ENCODE results near the gene THPO.

THPO gene

GRCh38 chr3:184386047-184386806 is 8.2 kb upstream of the THPO start:
- no peak overlapping the region for H3K4me3 ChIP-seq (ENCODE audit: low read length)
- TF ChIP-seq CTCF (conservative IDR thresholded peaks at IDR 0.05; ENCODE audit: low read depth, low read length) = no peak
- DNase-seq (ENCODE audit: low read depth) = no peak

DNA sequence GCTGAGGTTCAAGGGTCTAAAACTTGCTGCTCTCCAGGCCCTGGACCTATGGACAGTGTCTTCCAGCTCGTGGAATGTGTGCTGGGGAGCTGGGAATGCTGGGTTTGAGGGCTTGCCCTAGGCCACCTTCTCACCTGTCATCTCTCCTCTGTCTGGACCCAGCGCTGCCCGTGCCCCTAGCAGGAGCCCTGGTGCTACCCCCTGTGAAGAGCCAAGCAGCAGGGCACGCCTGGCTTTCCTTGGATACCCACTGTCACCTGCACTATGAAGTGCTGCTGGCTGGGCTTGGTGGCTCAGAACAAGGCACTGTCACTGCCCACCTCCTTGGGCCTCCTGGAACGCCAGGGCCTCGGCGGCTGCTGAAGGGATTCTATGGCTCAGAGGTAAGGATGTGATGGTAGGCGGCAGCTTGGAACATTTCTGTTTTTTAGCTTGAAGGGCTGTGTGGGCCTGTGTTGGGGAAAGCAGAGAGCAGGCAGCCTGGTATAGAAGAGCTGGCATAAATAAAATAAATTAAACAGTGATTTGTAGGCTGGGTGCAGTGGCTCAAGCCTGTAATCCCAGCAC is 6.9 kb upstream of the THPO start:
- TF ChIP-seq CTCF (conservative IDR thresholded peaks at IDR 0.05; ENCODE audit: low read depth, low read length) = no peak
- no peak for DNase-seq (ENCODE audit: low read depth)
- H3K4me3 ChIP-seq (ENCODE audit: low read length) = no peak overlapping the region

DNA sequence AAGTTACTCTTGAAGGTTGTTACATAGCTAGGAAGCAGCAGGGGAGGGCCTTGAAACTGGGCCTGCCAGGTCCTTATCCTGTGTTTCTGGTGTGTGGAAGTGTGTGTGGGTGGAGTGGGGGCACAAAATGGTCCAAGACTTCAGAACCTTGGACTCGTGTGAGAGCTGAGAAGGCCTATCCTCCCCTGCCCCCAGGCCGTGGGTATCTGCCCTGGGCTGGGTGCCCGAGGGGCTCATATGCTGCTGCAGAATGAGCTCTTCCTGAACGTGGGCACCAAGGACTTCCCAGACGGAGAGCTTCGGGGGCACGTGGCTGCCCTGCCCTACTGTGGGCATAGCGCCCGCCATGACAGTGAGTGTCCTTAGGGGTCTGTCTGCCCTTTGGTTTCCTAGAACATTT is 6.3 kb upstream of the THPO start:
- no peak overlapping the region for H3K4me3 ChIP-seq (ENCODE audit: low read length)
- no peak for DNase-seq (ENCODE audit: low read depth)
- no peak for TF ChIP-seq CTCF (conservative IDR thresholded peaks at IDR 0.05; ENCODE audit: low read depth, low read length)

- no peak for DNase-seq (ENCODE audit: low read depth)
- no peak for TF ChIP-seq CTCF (conservative IDR thresholded peaks at IDR 0.05; ENCODE audit: low read depth, low read length)
- no peak overlapping the region for H3K4me3 ChIP-seq (ENCODE audit: low read length)
These were observed 5.2 kb upstream of the THPO start for GRCh38 chr3:184383033-184383740.

DNA sequence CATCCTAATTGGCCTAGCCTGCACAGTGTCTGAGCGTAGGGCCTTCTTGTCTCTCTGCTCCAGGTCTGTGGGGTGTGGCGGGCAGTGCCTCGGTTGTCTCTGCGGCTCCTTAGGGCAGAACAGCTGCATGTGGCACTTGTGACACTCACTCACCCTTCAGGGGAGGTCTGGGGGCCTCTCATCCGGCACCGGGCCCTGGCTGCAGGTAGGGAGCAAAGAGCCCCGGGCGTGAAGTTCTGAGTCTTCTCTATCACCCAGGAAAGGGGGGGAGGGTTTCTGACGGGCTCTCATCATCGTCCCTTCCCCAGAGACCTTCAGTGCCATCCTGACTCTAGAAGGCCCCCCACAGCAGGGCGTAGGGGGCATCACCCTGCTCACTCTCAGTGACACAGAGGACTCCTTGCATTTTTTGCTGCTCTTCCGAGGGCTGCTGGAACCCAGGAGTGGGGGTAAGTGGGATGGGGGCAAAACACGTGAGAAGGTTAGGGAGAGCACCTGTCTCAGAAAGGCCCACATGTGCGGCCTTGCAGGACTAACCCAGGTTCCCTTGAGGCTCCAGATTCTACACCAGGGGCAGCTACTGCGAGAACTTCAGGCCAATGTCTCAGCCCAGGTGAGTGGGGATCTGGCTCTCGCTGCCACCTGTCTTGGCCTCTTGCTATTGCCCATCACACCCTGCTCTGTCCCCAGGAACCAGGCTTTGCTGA is 4.5 kb upstream of the THPO start:
- H3K4me3 ChIP-seq (ENCODE audit: low read length) = no peak overlapping the region
- DNase-seq (ENCODE audit: low read depth) = no peak
- no peak for TF ChIP-seq CTCF (conservative IDR thresholded peaks at IDR 0.05; ENCODE audit: low read depth, low read length)

- TF ChIP-seq CTCF (conservative IDR thresholded peaks at IDR 0.05; ENCODE audit: low read depth, low read length) = no peak
- no peak for DNase-seq (ENCODE audit: low read depth)
- no peak overlapping the region for H3K4me3 ChIP-seq (ENCODE audit: low read length)
These were observed 3.5 kb upstream of the THPO start for GRCh38 chr3:184381261-184382224.
